Peyer's patch (tissue), 4 donors: ENCODE results near the gene MATN3. TPM values are rescaled to one million over a fixed set of nuclear protein-coding genes. Genes with fewer than 3 reads are reported as not detected.

Source experiments
- DNase-seq, 3 donors: peaks; one replicate each; pipeline ENCODE4 v3.0.0-alpha.2; 2017 to 2019
- H3K27ac ChIP-seq, 4 donors: fragments of 200-600 bp; sonication (generic); one replicate each; pipeline ENCODE4 v1.5.1; 2016 to 2019
- H3K27me3 ChIP-seq, 2 donors: fragments of 200-600 bp; sonication (generic); one replicate each; pipeline ENCODE4 v1.5.1; 2019
- H3K36me3 ChIP-seq, 3 donors: fragments of 200-600 bp; sonication (generic); one replicate each; pipeline ENCODE4 v1.5.1; 2016 to 2019
- H3K4me1 ChIP-seq, 4 donors: fragments of 200-600 bp; sonication (generic); one replicate each; pipeline ENCODE4 v1.5.1; 2016 to 2019
- H3K4me3 ChIP-seq, 4 donors: fragments of 200-600 bp; sonication (generic); 1 replicate in 3 of 4; 2 replicates in 1 of 4; pipeline ENCODE4 v1.5.1; 2016 to 2019; ENCODE audit warnings: mild to moderate bottlenecking in 1 of 4
- H3K9me3 ChIP-seq, 4 donors: fragments of 200-600 bp; sonication (generic); one replicate each; pipeline ENCODE4 v1.5.1; 2016 to 2019; ENCODE audit warnings: mild to moderate bottlenecking in 1 of 4
- POLR2A ChIP-seq, 2 donors: fragments of 450-650 bp; IDR thresholded peaks; one replicate each; pipeline ENCODE4 v1.5.1; 2017; ENCODE audit warnings: antibody characterized with exemption in 2 of 2, mild to moderate bottlenecking in 2 of 2, moderate library complexity in 2 of 2
- total RNA-seq, 4 donors: library from RNA; depleted of rRNA; stranded (reverse); fragments of >200 nt; gene quantifications; one replicate each; pipeline ENCODE4 v1.1.0, GENCODE V29; 2016
- TF ChIP-seq, protein P1 (sequence below), 6 experiments: fragments of 450-650 bp in 4 of 6; fragments of 200-600 bp in 2 of 6; sonication (generic) in 1 of 6; IDR thresholded peaks; one replicate each; pipeline ENCODE4 v1.5.1; 2017 to 2019; ENCODE audit warnings: antibody characterized with exemption in 6 of 6, mild to moderate bottlenecking in 3 of 6, moderate library complexity in 1 of 6

MATN3 gene
- total RNA-seq, 4 donors from 2014 or later = 0.40 TPM; not detected in 3

DNA sequence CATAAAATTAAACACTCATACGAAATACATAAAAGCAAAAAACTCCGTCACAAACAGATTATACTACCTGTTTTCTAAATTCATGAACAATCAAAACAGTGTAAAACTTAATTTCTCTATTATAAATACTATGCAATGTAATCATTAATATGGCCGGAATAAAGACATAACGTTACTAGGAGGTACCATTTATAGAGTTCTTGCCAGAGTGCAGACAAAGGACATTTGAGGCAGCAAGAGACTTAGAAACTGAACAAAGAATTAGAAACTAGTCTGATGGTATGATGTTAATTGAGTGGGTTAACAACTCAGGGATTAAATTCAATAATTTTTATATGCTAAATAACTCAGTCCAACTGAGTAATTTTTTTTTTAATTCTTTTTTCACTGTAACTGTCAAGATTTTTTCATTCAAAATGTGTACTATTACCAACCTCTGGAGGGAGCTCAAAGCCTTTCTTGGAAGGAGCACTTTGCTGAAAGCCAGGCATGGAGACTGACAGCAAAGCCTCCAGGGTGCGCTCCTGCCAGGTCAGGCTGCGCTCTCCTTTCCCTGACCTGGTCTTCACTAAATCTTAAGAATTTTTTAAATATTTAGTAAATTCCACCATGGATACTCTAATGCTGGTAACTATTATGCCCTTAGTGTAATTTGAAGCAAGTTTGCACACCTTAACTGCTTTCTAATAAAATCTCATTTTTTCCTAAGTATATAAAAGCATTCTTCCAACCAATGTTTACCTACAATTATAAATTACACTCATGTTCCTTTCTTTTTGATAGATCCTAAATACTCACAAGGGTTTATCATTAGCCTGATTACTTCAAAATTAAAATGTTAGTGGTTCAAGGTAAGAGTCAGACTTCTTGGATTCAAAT is 56.7 kb downstream of the MATN3 start:
- H3K4me1 ChIP-seq = no peaks in the 10 kb centered on the region
- no peaks in the 10 kb centered on the region for H3K9me3 ChIP-seq
- no peaks in the 10 kb centered on the region for H3K27me3 ChIP-seq
- peak; percentile 17 to 70 (median 56) for DNase-seq
- H3K36me3 ChIP-seq = no peaks in the 10 kb centered on the region
- H3K4me3 ChIP-seq = no peak overlapping the region
- TF ChIP-seq, protein P1, sequence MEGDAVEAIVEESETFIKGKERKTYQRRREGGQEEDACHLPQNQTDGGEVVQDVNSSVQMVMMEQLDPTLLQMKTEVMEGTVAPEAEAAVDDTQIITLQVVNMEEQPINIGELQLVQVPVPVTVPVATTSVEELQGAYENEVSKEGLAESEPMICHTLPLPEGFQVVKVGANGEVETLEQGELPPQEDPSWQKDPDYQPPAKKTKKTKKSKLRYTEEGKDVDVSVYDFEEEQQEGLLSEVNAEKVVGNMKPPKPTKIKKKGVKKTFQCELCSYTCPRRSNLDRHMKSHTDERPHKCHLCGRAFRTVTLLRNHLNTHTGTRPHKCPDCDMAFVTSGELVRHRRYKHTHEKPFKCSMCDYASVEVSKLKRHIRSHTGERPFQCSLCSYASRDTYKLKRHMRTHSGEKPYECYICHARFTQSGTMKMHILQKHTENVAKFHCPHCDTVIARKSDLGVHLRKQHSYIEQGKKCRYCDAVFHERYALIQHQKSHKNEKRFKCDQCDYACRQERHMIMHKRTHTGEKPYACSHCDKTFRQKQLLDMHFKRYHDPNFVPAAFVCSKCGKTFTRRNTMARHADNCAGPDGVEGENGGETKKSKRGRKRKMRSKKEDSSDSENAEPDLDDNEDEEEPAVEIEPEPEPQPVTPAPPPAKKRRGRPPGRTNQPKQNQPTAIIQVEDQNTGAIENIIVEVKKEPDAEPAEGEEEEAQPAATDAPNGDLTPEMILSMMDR (IDR thresholded peaks at IDR 0.05) = peak in 5 of 6 experiments; percentile 14 to 83 (median 76)
- no peak for TF ChIP-seq POLR2A (IDR thresholded peaks at IDR 0.05)
- no peak overlapping the region for H3K27ac ChIP-seq

DNA sequence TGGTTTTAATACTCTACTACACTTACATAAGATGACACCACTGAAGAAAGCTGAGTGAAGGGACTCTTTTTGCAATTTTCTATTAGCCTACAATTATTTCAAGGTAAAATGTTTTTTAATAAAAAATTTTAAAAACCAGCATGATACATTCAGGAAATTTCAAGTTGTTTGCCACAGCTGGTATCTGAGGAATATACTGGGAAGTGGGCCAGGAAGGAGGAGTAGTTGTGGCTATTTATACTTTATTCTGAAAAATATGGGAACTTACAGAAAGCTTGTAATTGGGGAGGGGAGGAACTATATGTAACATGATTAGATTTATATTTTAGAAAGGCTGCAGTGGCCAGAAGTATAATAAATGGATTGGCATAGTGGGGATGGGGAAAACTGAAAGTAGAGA is 63.4 kb downstream of the MATN3 start:
- Histone ChIP-seq H3K4me3 (no peak overlapping the region), H3K27me3 (no peaks in the 10 kb centered on the region), H3K36me3 (no peaks in the 10 kb centered on the region), H3K4me1 (no peaks in the 10 kb centered on the region), H3K27ac (no peak overlapping the region), H3K9me3 (no peaks in the 10 kb centered on the region)
- no peak for DNase-seq
- TF ChIP-seq POLR2A (IDR thresholded peaks at IDR 0.05) = no peak
- TF ChIP-seq, protein P1 (IDR thresholded peaks at IDR 0.05) = no peak

DNA sequence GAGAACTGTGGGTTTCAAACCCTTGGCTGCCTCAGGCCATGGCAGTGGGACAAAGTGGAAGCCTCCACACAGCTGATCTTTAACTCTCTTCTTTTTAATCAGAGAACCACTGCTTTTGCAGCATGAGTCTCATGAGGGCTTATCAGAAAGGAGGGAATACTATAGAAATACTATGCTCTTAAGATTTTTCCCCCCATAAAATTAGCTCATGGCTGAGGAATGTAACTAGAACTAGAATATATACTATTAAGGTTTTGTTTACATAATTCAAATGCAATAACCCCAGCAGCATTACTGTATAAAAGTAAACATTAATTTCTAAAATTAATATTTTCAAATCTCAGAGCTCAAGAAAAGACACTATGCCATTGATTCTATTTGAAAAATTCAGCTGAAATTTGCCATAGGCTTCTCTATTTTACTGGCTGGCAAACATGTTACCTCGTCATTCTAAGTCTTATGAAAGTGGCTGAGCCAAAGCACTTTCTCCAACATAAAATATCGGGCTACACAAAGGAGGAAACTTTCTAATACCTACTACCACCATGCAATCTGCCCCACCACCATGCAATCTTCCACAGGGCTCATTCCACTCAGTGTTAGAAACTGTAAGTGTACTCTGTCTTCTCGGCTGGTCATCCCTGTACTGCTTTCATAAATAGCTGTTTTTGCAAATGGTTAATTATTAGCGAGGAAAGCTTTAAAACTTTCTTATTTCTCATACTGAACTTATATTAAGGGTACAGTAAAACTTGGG is 65.1 kb downstream of the MATN3 start:
- no peaks in the 10 kb centered on the region for H3K36me3 ChIP-seq
- H3K27ac ChIP-seq = no peak overlapping the region
- no peaks in the 10 kb centered on the region for H3K9me3 ChIP-seq
- no peak for TF ChIP-seq POLR2A (IDR thresholded peaks at IDR 0.05)
- no peak overlapping the region for H3K4me3 ChIP-seq
- no peaks in the 10 kb centered on the region for H3K27me3 ChIP-seq
- no peak for DNase-seq
- no peaks in the 10 kb centered on the region for H3K4me1 ChIP-seq

DNA sequence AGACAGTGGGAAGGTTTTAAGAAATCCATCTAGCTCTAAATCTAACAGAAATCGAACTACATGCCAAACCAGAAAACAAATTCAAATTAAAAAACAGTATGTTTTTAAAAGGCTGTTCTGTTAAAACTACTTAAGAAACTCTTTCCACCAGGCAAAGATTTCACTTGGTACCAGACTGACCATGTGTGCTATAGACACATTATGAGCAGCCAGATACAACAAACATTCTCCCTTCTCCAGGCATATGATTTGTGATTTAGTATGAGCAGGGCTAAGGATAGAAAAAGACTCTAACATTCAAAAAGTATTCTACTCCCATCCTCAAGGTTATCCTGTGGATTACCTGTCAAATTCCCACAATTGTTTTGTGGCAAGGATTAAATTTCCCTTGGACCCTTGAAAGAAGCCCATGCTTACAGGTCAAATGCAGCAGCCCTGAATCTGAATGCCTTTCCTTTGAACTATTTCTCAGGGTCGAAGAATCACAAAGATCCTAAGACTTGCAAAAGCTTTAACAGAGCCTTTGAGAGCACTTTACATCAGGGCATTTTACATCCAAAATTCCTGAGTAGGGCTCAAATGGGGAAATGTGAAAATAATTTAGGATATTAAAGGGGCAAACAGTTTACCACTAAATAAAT is 68.1 kb downstream of the MATN3 start:
- Histone ChIP-seq H3K4me1 (no peaks in the 10 kb centered on the region), H3K36me3 (no peaks in the 10 kb centered on the region), H3K27me3 (no peaks in the 10 kb centered on the region), H3K9me3 (no peaks in the 10 kb centered on the region), H3K27ac (no peak overlapping the region), H3K4me3 (no peak overlapping the region)
- TF ChIP-seq, protein P1 (IDR thresholded peaks at IDR 0.05) = no peak
- TF ChIP-seq POLR2A (IDR thresholded peaks at IDR 0.05) = no peak
- DNase-seq = no peak

DNA sequence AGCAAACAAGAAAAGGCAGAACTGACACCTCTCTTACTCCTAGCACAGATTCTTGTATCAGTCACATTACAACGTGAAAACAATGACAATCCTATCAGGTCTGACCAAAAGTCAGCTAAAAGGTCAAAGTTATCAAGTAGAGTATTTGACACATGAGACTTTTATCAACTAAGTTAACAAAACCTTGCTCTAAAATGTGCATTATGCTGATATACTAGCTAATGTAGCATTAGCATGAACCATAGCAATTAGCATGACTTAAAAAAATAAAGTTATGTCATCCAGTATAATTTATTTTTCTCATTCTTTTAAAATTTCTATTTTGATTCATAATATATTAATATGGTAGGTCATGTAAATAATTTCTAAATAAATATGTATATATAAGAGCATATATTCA is 69.3 kb downstream of the MATN3 start:
- no peaks in the 10 kb centered on the region for H3K27me3 ChIP-seq
- TF ChIP-seq, protein P1 (IDR thresholded peaks at IDR 0.05) = no peak
- TF ChIP-seq POLR2A (IDR thresholded peaks at IDR 0.05) = no peak
- H3K27ac ChIP-seq = no peak overlapping the region
- no peak for DNase-seq
- no peaks in the 10 kb centered on the region for H3K36me3 ChIP-seq
- no peak overlapping the region for H3K4me3 ChIP-seq
- no peaks in the 10 kb centered on the region for H3K9me3 ChIP-seq
- no peaks in the 10 kb centered on the region for H3K4me1 ChIP-seq
